MM.1S (cell line): ENCODE data around the gene KRTAP10-3.

Experiments used
- DNase-seq: peaks from one replicate; pipeline ENCODE4 v3.0.0-alpha.2; 2015
- H2AFZ ChIP-seq: fragments of 300-600 bp; sonication (generic); 2 replicates; pipeline ENCODE4 v1.6.0; 2016; ENCODE audit warnings: antibody characterized with exemption, low read length
- H3F3A ChIP-seq: fragments of 300-600 bp; sonication (generic); 2 replicates; pipeline ENCODE4 v1.6.1; 2016; ENCODE audit warnings: mild to moderate bottlenecking, antibody characterized with exemption, low read length, moderate library complexity, mixed read lengths; ENCODE audit not compliant: insufficient read depth
- H3K27ac ChIP-seq: fragments of 300-600 bp; sonication (generic); 2 replicates; pipeline ENCODE4 v1.5.1; 2016; ENCODE audit warnings: mild to moderate bottlenecking, low read length
- H3K27me3 ChIP-seq: fragments of 300-600 bp; sonication (generic); replicated peaks from 2 replicates; pipeline ENCODE4 v1.6.0; 2016; ENCODE audit warnings: low read length; ENCODE audit not compliant: insufficient read depth
- H3K36me3 ChIP-seq: fragments of 300-600 bp; sonication (generic); replicated peaks from 2 replicates; pipeline ENCODE4 v1.6.1; 2016; ENCODE audit warnings: mild to moderate bottlenecking, low read length, mixed read lengths; ENCODE audit not compliant: insufficient read depth
- H3K4me1 ChIP-seq: fragments of 300-600 bp; sonication (generic); 2 replicates; pipeline ENCODE4 v1.6.1; 2016; ENCODE audit warnings: low read length, mixed read lengths
- H3K4me2 ChIP-seq: fragments of 300-600 bp; sonication (generic); 2 replicates; pipeline ENCODE4 v1.6.0; 2016; ENCODE audit warnings: low read depth, low read length
- H3K4me3 ChIP-seq: fragments of 300-600 bp; sonication (generic); 2 replicates; pipeline ENCODE4 v1.5.1; 2016; ENCODE audit warnings: low read length, mixed read lengths
- H3K79me2 ChIP-seq: fragments of 300-600 bp; sonication (generic); 2 replicates; pipeline ENCODE4 v1.6.1; 2016; ENCODE audit warnings: mixed run types, low read length, mixed read lengths
- H3K9ac ChIP-seq: fragments of 300-600 bp; sonication (generic); 2 replicates; pipeline ENCODE4 v1.6.1; 2016; ENCODE audit warnings: low read length, mixed read lengths
- H3K9me2 ChIP-seq: fragments of 300-600 bp; sonication (generic); replicated peaks from 2 replicates; pipeline ENCODE4 v1.6.1; 2016; ENCODE audit warnings: mild to moderate bottlenecking, low read length, mixed read lengths; ENCODE audit not compliant: insufficient read depth
- H3K9me3 ChIP-seq: fragments of 300-600 bp; sonication (generic); replicated peaks from 2 replicates; pipeline ENCODE4 v1.6.1; 2016; ENCODE audit warnings: mild to moderate bottlenecking, low read length, mixed read lengths; ENCODE audit not compliant: insufficient read depth
- H4K20me1 ChIP-seq: fragments of 300-600 bp; sonication (generic); 2 replicates; pipeline ENCODE4 v1.6.1; 2016; ENCODE audit warnings: mild to moderate bottlenecking, low read length, moderate library complexity, mixed read lengths; ENCODE audit not compliant: insufficient read depth
- CTCF ChIP-seq: fragments of 300-600 bp; sonication (generic); IDR thresholded peaks from 2 replicates; pipeline ENCODE4 v1.5.1; 2016; ENCODE audit warnings: antibody characterized with exemption, low read length, mixed read lengths
- EZH2 ChIP-seq: fragments of 300-600 bp; sonication (generic); optimal IDR thresholded peaks from 2 replicates; pipeline ENCODE3; 2017; ENCODE audit warnings: low read depth, mild to moderate bottlenecking, antibody characterized with exemption, low read length, mixed read lengths
- EZH2phosphoT487 ChIP-seq: fragments of 300-600 bp; sonication (generic); IDR thresholded peaks from 2 replicates; pipeline ENCODE4 v1.6.1; 2018; ENCODE audit warnings: antibody characterized with exemption, low read length

Gene KRTAP10-3

GRCh38 chr21:44590311-44590721 lies 31.7 kb upstream of the KRTAP10-3 start:
- Histone ChIP-seq H3K9ac (no peak overlapping the region), H3K4me1 (no peaks in the 10 kb centered on the region), H3K9me2 (no peaks in the 10 kb centered on the region), H3F3A (no peaks in the 10 kb centered on the region), H3K27me3 (peaks cover 87% of the 10 kb centered on the region), H3K4me2 (no peak overlapping the region), H3K36me3 (no peaks in the 10 kb centered on the region), H3K27ac (no peak overlapping the region), H3K4me3 (no peak overlapping the region), H3K79me2 (no peaks in the 10 kb centered on the region), H2AFZ (no peak overlapping the region), H3K9me3 (no peaks in the 10 kb centered on the region), H4K20me1 (no peaks in the 10 kb centered on the region)
- DNase-seq: no peak
- no peak for TF ChIP-seq EZH2
- TF ChIP-seq EZH2phosphoT487: no peak
- TF ChIP-seq CTCF: no peak

- H3K36me3 ChIP-seq: no peaks in the 10 kb centered on the region
- H4K20me1 ChIP-seq: no peaks in the 10 kb centered on the region
- no peaks in the 10 kb centered on the region for H3F3A ChIP-seq
- no peak for TF ChIP-seq EZH2
- TF ChIP-seq CTCF: no peak
- TF ChIP-seq EZH2phosphoT487: no peak
- no peaks in the 10 kb centered on the region for H3K4me1 ChIP-seq
- H3K9me3 ChIP-seq: no peaks in the 10 kb centered on the region
- no peak overlapping the region for H3K27ac ChIP-seq
- peaks cover 88% of the 10 kb centered on the region for H3K27me3 ChIP-seq
- no peak for DNase-seq
- H3K4me2 ChIP-seq: no peak overlapping the region
- H3K9me2 ChIP-seq: no peaks in the 10 kb centered on the region
- H3K9ac ChIP-seq: no peak overlapping the region
- no peak overlapping the region for H2AFZ ChIP-seq
- H3K4me3 ChIP-seq: no peak overlapping the region
- H3K79me2 ChIP-seq: no peaks in the 10 kb centered on the region
These were observed 31.2 kb upstream of the KRTAP10-3 start for GRCh38 chr21:44589586-44590305.

GRCh38 chr21:44589094-44589493 lies 30.5 kb upstream of the KRTAP10-3 start:
- Histone ChIP-seq H3K4me3 (no peak overlapping the region), H3K9ac (no peak overlapping the region), H4K20me1 (no peaks in the 10 kb centered on the region), H3K36me3 (no peaks in the 10 kb centered on the region), H3K9me3 (no peaks in the 10 kb centered on the region), H3K4me2 (no peak overlapping the region), H3K79me2 (no peaks in the 10 kb centered on the region), H2AFZ (no peak overlapping the region), H3K9me2 (no peaks in the 10 kb centered on the region), H3K27ac (no peak overlapping the region), H3K27me3 (peaks cover 88% of the 10 kb centered on the region), H3K4me1 (no peaks in the 10 kb centered on the region), H3F3A (no peaks in the 10 kb centered on the region)
- TF ChIP-seq CTCF (no peak), EZH2phosphoT487 (no peak), EZH2 (no peak)
- no peak for DNase-seq
